ENCODE results near the gene GRIN2A. TPM values are rescaled to one million over a fixed set of nuclear protein-coding genes. Genes with fewer than 3 reads are reported as not detected.

Gene GRIN2A
- total and polyA plus RNA-seq, 8 donors = 0.06 to 9.8 (median 0.86) TPM

GRCh38 chr16:9708972-9709620 is 473.1 kb downstream of the GRIN2A start:
- no peak for DNase-seq
- 51 to 79% (median 72%) methylated on average over 5 of the region's 5 CpGs for WGBS, 5 donors
- Histone ChIP-seq H3K4me1 (no peaks in the 10 kb centered on the region), H3K27me3 (peaks cover 0 to 9% (median 0%) of the 10 kb centered on the region in 3 donors), H3K9me3 (no peaks in the 10 kb centered on the region), H3K4me3 (no peak overlapping the region), H3K36me3 (no peaks in the 10 kb centered on the region), H3K27ac (no peak overlapping the region)
- TF ChIP-seq POLR2A (IDR thresholded peaks at IDR 0.05) (no peak), EP300 (IDR thresholded peaks at IDR 0.05) (no peak), POLR2AphosphoS5 (IDR thresholded peaks at IDR 0.05) (no peak), CTCF (IDR thresholded peaks at IDR 0.05) (no peak)
- intact Hi-C loops (cut with DNase I; ENCODE audit: low total_unique reads) = no loop called here

- Histone ChIP-seq H3K27ac (no peak overlapping the region), H3K4me1 (no peaks in the 10 kb centered on the region), H3K27me3 (peaks cover 0 to 9% (median 0%) of the 10 kb centered on the region in 3 donors), H3K4me3 (no peak overlapping the region), H3K9me3 (no peaks in the 10 kb centered on the region), H3K36me3 (no peaks in the 10 kb centered on the region)
- no peak for DNase-seq
- 42 to 69% (median 63%) methylated on average over 6 of the region's 6 CpGs for WGBS, 5 donors
- intact Hi-C loops (cut with DNase I; ENCODE audit: low total_unique reads) = no loop called here
- TF ChIP-seq POLR2A (IDR thresholded peaks at IDR 0.05) = no peak
- no peak for TF ChIP-seq POLR2AphosphoS5 (IDR thresholded peaks at IDR 0.05)
- TF ChIP-seq EP300 (IDR thresholded peaks at IDR 0.05) = no peak
- TF ChIP-seq CTCF (IDR thresholded peaks at IDR 0.05) = no peak
These were observed 475.9 kb downstream of the GRIN2A start for GRCh38 chr16:9706217-9706836.

- Histone ChIP-seq H3K27me3 (peaks cover 0 to 9% (median 0%) of the 10 kb centered on the region in 3 donors), H3K4me3 (no peak overlapping the region), H3K36me3 (no peaks in the 10 kb centered on the region), H3K27ac (no peak overlapping the region), H3K4me1 (no peaks in the 10 kb centered on the region), H3K9me3 (no peaks in the 10 kb centered on the region)
- intact Hi-C loops (cut with DNase I; ENCODE audit: low total_unique reads) = no loop called here
- no peak for DNase-seq
- WGBS, 5 donors = 59 to 78% (median 67%) methylated on average over 1 of the region's 1 CpG
- TF ChIP-seq POLR2AphosphoS5 (IDR thresholded peaks at IDR 0.05) = no peak
- TF ChIP-seq CTCF (IDR thresholded peaks at IDR 0.05) = no peak
- no peak for TF ChIP-seq POLR2A (IDR thresholded peaks at IDR 0.05)
- TF ChIP-seq EP300 (IDR thresholded peaks at IDR 0.05) = no peak
These were observed 478.5 kb downstream of the GRIN2A start for GRCh38 chr16:9703731-9704130.

Small RNA genes within 50 kb of the gene (small RNA-seq; reads per million reads assigned to genes)
- 0 reads per million in 4 donors for gene RN7SL493P

Other genes with a start within 250 kb of the GRIN2A start
- 10 to 100 TPM in 4 of 5 donors, 1 to 10 TPM in 1; 4.5 to 59.7 (median 45.5) TPM for gene ATF7IP2, start 203.6 kb upstream of the GRIN2A start, total RNA-seq
- gene ATF7IP2, start 203.6 kb upstream of the GRIN2A start, polyA plus RNA-seq = 10 to 100 TPM; 22.2 to 31.2 (median 29.5) TPM